Motor neuron (in vitro differentiated cells): ENCODE measurements around the gene IREB2. TPM values are rescaled to one million over a fixed set of nuclear protein-coding genes. Genes with fewer than 3 reads are reported as not detected.

Experiments
- ATAC-seq, 8 experiments: fragments of 200-7000 bp; cut with Tn5 transposase; replicated peaks in 6 of 8; 2 replicates each; pipeline ENCODE4 v1.8.0; 2021; ENCODE audit warnings: mild to moderate bottlenecking in 8 of 8, moderate library complexity in 8 of 8
- H3K27ac ChIP-seq, 2 donors: fragments of 250-450 bp; sonication (Bioruptor Pico); 2 replicates each; pipeline ENCODE4 v1.9.0; 2021; ENCODE audit warnings: antibody characterized with exemption in 2 of 2, mild to moderate bottlenecking in 2 of 2, moderate library complexity in 1 of 2
- H3K4me1 ChIP-seq, 2 donors: fragments of 250-450 bp; sonication (Bioruptor Pico); replicated peaks in 1 of 2; 2 replicates each; pipeline ENCODE4 v1.6.1; 2021; ENCODE audit warnings: antibody characterized with exemption in 2 of 2, mild to moderate bottlenecking in 2 of 2, moderate library complexity in 1 of 2
- H3K4me3 ChIP-seq, 5 donors: fragments of 250-450 bp; sonication (Bioruptor Pico); 2 replicates each; pipeline ENCODE4 v1.9.0; 2021; ENCODE audit warnings: antibody characterized with exemption in 5 of 5, mild to moderate bottlenecking in 5 of 5, moderate library complexity in 4 of 5
- WGBS, 10 experiments: fragments of 450-650 bp; shearing (Covaris generic); methylation state at CpG; one replicate each; pipeline ENCODE4 v1.0.0; 2022; 5-methylcytosine and 5-hydroxymethylcytosine counted together
- in situ Hi-C, 9 experiments: fragments of 400-800 bp; cut with MboI; loops; one replicate each; pipeline ENCODE4 v1.15.0; 2021; ENCODE audit warnings: low sequenced_read_pairs in 9 of 9, low pct_unique_long_range_greater_than_20kb in 2 of 9; ENCODE audit not compliant: unreplicated experiment in 9 of 9
- total RNA-seq, 8 experiments: library from RNA; unstranded; fragments of 300-600 nt; gene quantifications; 2 replicates each; pipeline versions ENCODE4 v1.2.3 to v1.2.4, GENCODE V29; 2022

IREB2 gene
- total RNA-seq, 8 experiments from 2014 or later: 27.1 to 74.6 (median 33.3) TPM

DNA sequence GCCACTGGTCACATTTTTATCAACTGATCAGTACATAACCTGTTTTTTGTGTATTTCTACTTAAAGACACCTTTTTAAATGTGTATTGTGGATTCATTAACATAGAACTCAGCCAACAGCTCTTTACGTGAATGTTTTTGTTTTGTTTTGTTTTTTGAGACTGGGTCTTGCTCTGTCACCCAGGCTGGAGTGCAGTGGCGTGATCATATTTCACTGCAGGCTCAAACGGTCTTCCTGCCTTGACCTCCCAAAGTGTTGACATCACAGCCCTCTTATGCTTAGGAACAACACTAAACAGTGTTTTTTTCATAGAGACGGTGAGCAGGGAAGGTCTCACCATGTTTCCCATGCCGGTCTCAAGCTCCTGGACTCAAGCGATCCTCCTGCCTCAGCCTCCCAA lies 112.2 kb downstream of the IREB2 start:
- WGBS, 10 experiments: 57 to 88% (median 67%) methylated on average over 1 to 6 of the region's 6 CpGs; no CpG with 5 or more reads in 2 of the 10 experiments
- no peak for ATAC-seq
- no peaks in the 10 kb centered on the region for H3K4me1 ChIP-seq
- H3K27ac ChIP-seq: no peak overlapping the region
- in situ Hi-C loops: no loop called here
- H3K4me3 ChIP-seq: no peak overlapping the region

DNA sequence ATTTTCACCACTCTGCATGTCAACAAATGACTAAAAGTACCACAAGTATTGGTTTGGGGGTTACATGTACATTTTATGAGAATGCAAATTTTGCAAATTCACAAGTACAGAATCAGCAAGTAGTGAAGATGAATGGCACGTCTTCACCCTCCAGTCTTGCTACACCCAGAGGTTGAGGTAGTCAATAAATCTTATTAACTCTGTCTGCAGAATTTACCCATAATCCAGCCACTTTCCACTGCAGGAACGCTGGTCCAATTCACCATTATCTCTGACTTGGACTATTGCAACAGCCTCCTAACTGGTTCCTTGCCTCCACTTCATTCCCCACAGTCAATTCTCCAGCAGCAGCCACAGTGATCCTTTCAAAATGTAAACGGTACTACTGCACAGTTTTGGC lies 112.8 kb downstream of the IREB2 start:
- no peak for ATAC-seq
- Histone ChIP-seq H3K4me1 (no peaks in the 10 kb centered on the region), H3K27ac (no peak overlapping the region), H3K4me3 (no peak overlapping the region)
- WGBS, 10 experiments: 50 to 100% (median 93%) methylated on average over 1 to 3 of the region's 3 CpGs; no CpG with 5 or more reads in 3 of the 10 experiments
- in situ Hi-C loops: no loop called here

Other genes starting within 250 kb of the IREB2 start
- gene ACSBG1, start 203.7 kb upstream of the IREB2 start, total RNA-seq: 1 to 10 TPM in 6 of 8 experiments, under 1 TPM in 2; 0.49 to 9.1 (median 1.9) TPM
- 10 to 100 TPM in 1 of 8 experiments, 1 to 10 TPM in 7; 1.0 to 19.8 (median 4.2) TPM for gene DNAJA4, start 173.7 kb upstream of the IREB2 start, total RNA-seq
- gene SKIC8, start 138.6 kb upstream of the IREB2 start, total RNA-seq: 10 to 100 TPM; 39.4 to 67.6 (median 54.7) TPM
- 1,000 to 10,000 TPM in 1 of 8 experiments, 100 to 1,000 TPM in 5, 1 to 10 TPM in 1, not detected in 1; 7.7 to 1,434 (median 472) TPM for gene CRABP1, start 97.9 kb upstream of the IREB2 start, total RNA-seq
- gene HYKK, start 69.4 kb downstream of the IREB2 start, total RNA-seq: 1 to 10 TPM in 6 of 8 experiments, under 1 TPM in 2; 0.43 to 5.8 (median 3.6) TPM
- 100 to 1,000 TPM; 181 to 384 (median 262) TPM for gene PSMA4, start 102.2 kb downstream of the IREB2 start, total RNA-seq
- 1 to 10 TPM in 7 of 8 experiments, under 1 TPM in 1; 0.81 to 7.6 (median 4.0) TPM for gene CHRNA5, start 127.3 kb downstream of the IREB2 start, total RNA-seq
- gene CHRNA3, start 182.8 kb downstream of the IREB2 start, total RNA-seq: 10 to 100 TPM in 4 of 8 experiments, 1 to 10 TPM in 3, under 1 TPM in 1; 0.20 to 57.4 (median 11.1) TPM
- 1 to 10 TPM in 6 of 8 experiments, under 1 TPM in 2; 0.31 to 8.7 (median 3.4) TPM for gene CHRNB4, start 203.0 kb downstream of the IREB2 start, total RNA-seq